Peyer's patch (tissue), 4 donors: ENCODE measurements around the gene HGFAC. TPM values are rescaled to one million over a fixed set of nuclear protein-coding genes. Genes with fewer than 3 reads are reported as not detected.

ENCODE experiments used
- DNase-seq, 3 donors: peaks; one replicate each; pipeline ENCODE4 v3.0.0-alpha.2; 2017 to 2019
- H3K27ac ChIP-seq, 4 donors: fragments of 200-600 bp; sonication (generic); one replicate each; pipeline ENCODE4 v1.5.1; 2016 to 2019
- H3K27me3 ChIP-seq, 2 donors: fragments of 200-600 bp; sonication (generic); one replicate each; pipeline ENCODE4 v1.5.1; 2019
- H3K36me3 ChIP-seq, 3 donors: fragments of 200-600 bp; sonication (generic); one replicate each; pipeline ENCODE4 v1.5.1; 2016 to 2019
- H3K4me1 ChIP-seq, 4 donors: fragments of 200-600 bp; sonication (generic); one replicate each; pipeline ENCODE4 v1.5.1; 2016 to 2019
- H3K4me3 ChIP-seq, 4 donors: fragments of 200-600 bp; sonication (generic); 1 replicate in 3 of 4; 2 replicates in 1 of 4; pipeline ENCODE4 v1.5.1; 2016 to 2019; ENCODE audit warnings: mild to moderate bottlenecking in 1 of 4
- H3K9me3 ChIP-seq, 4 donors: fragments of 200-600 bp; sonication (generic); one replicate each; pipeline ENCODE4 v1.5.1; 2016 to 2019; ENCODE audit warnings: mild to moderate bottlenecking in 1 of 4
- CTCF ChIP-seq, 6 experiments: fragments of 450-650 bp in 4 of 6; fragments of 200-600 bp in 2 of 6; sonication (generic) in 1 of 6; IDR thresholded peaks; one replicate each; pipeline ENCODE4 v1.5.1; 2017 to 2019; ENCODE audit warnings: antibody characterized with exemption in 6 of 6, mild to moderate bottlenecking in 3 of 6, moderate library complexity in 1 of 6
- POLR2A ChIP-seq, 2 donors: fragments of 450-650 bp; IDR thresholded peaks; one replicate each; pipeline ENCODE4 v1.5.1; 2017; ENCODE audit warnings: antibody characterized with exemption in 2 of 2, mild to moderate bottlenecking in 2 of 2, moderate library complexity in 2 of 2
- total RNA-seq, 4 donors: library from RNA; depleted of rRNA; stranded (reverse); fragments of >200 nt; gene quantifications; one replicate each; pipeline ENCODE4 v1.1.0, GENCODE V29; 2016

The HGFAC gene
- total RNA-seq, 4 donors from 2014 or later, result not detected

GRCh38 chr4:3405176-3405575 lies 36.6 kb upstream of the HGFAC start:
- no peaks in the 10 kb centered on the region for H3K4me1 ChIP-seq
- no peak overlapping the region for H3K27ac ChIP-seq
- H3K27me3 ChIP-seq, result no peaks in the 10 kb centered on the region
- DNase-seq, result peak in 1 of 3 donors; percentile 30
- H3K4me3 ChIP-seq, result no peak overlapping the region
- H3K9me3 ChIP-seq, result no peaks in the 10 kb centered on the region
- no peaks in the 10 kb centered on the region for H3K36me3 ChIP-seq
- TF ChIP-seq POLR2A (IDR thresholded peaks at IDR 0.05) (no peak), CTCF (IDR thresholded peaks at IDR 0.05) (no peak)

- Histone ChIP-seq H3K27me3 (no peaks in the 10 kb centered on the region), H3K36me3 (no peaks in the 10 kb centered on the region), H3K4me3 (no peak overlapping the region), H3K9me3 (no peaks in the 10 kb centered on the region), H3K27ac (no peak overlapping the region), H3K4me1 (no peaks in the 10 kb centered on the region)
- DNase-seq, result peak in 1 of 3 donors; percentile 2
- no peak for TF ChIP-seq CTCF (IDR thresholded peaks at IDR 0.05)
- TF ChIP-seq POLR2A (IDR thresholded peaks at IDR 0.05), result no peak
Observed at GRCh38 chr4:3406021-3406420, 35.7 kb upstream of the HGFAC start.

- no peak for TF ChIP-seq POLR2A (IDR thresholded peaks at IDR 0.05)
- no peak for TF ChIP-seq CTCF (IDR thresholded peaks at IDR 0.05)
- Histone ChIP-seq H3K4me3 (no peak overlapping the region), H3K36me3 (no peaks in the 10 kb centered on the region), H3K27ac (no peak overlapping the region), H3K4me1 (no peaks in the 10 kb centered on the region), H3K9me3 (no peaks in the 10 kb centered on the region), H3K27me3 (no peaks in the 10 kb centered on the region)
- peak in 1 of 3 donors; percentile 24 for DNase-seq
Observed at GRCh38 chr4:3406431-3406830, 35.3 kb upstream of the HGFAC start.

GRCh38 chr4:3407171-3407771 lies 34.5 kb upstream of the HGFAC start:
- Histone ChIP-seq H3K27me3 (no peaks in the 10 kb centered on the region), H3K4me1 (no peaks in the 10 kb centered on the region), H3K4me3 (no peak overlapping the region), H3K36me3 (no peaks in the 10 kb centered on the region), H3K9me3 (no peaks in the 10 kb centered on the region), H3K27ac (no peak overlapping the region)
- TF ChIP-seq POLR2A (IDR thresholded peaks at IDR 0.05) (no peak), CTCF (IDR thresholded peaks at IDR 0.05) (no peak)
- DNase-seq, result peak in 1 of 3 donors; percentile 30

- no peak overlapping the region for H3K4me3 ChIP-seq
- TF ChIP-seq POLR2A (IDR thresholded peaks at IDR 0.05) (no peak), CTCF (IDR thresholded peaks at IDR 0.05) (no peak)
- H3K27ac ChIP-seq, result no peak overlapping the region
- peak in 2 of 3 donors; percentile 7 to 24 for DNase-seq
- no peaks in the 10 kb centered on the region for H3K36me3 ChIP-seq
- no peaks in the 10 kb centered on the region for H3K27me3 ChIP-seq
- H3K9me3 ChIP-seq, result no peaks in the 10 kb centered on the region
- no peaks in the 10 kb centered on the region for H3K4me1 ChIP-seq
Observed at GRCh38 chr4:3407930-3408792, 33.6 kb upstream of the HGFAC start.
